HG02623 (cell line): ENCODE measurements around the gene CCNY.
A peak's percentile ranks its signal among the peaks of the same experiment; 100 is the strongest.

Source experiments
- ATAC-seq: cut with Tn5 transposase; IDR thresholded peaks from one replicate; pipeline ENCODE4 v1.9.1; 2021; ENCODE audit warnings: moderate library complexity; ENCODE audit not compliant: unreplicated experiment

CCNY gene

GRCh38 chr10:35331894-35332640, 4.2 kb upstream of the CCNY start:
- no peak for ATAC-seq

- ATAC-seq = no peak
These were observed 2.0 kb upstream of the CCNY start for GRCh38 chr10:35334297-35334696.

- ATAC-seq = peak; percentile 2
These were observed 901 bp upstream of the CCNY start for GRCh38 chr10:35335133-35336083.

- ATAC-seq = peak; percentile 7
These were observed 863 bp downstream of the CCNY start for GRCh38 chr10:35336921-35337823.

- peak; percentile 47 for ATAC-seq
These were observed 3.6 kb downstream of the CCNY start for GRCh38 chr10:35339942-35340341.

- ATAC-seq = no peak
These were observed 4.7 kb downstream of the CCNY start for GRCh38 chr10:35340975-35341374.

- peak; percentile 64 for ATAC-seq
These were observed 5.2 kb downstream of the CCNY start for GRCh38 chr10:35341521-35341920.

GRCh38 chr10:35342183-35342753, 6.0 kb downstream of the CCNY start:
- ATAC-seq = no peak

GRCh38 chr10:35343739-35344138, 7.4 kb downstream of the CCNY start:
- ATAC-seq = no peak

- no peak for ATAC-seq
These were observed 9.1 kb downstream of the CCNY start for GRCh38 chr10:35345383-35345742.

GRCh38 chr10:35346248-35346647, 9.9 kb downstream of the CCNY start:
- ATAC-seq = no peak

- ATAC-seq = no peak
These were observed 10.8 kb downstream of the CCNY start for GRCh38 chr10:35347121-35347562.

- ATAC-seq = no peak
These were observed 11.7 kb downstream of the CCNY start for GRCh38 chr10:35347899-35348608.

GRCh38 chr10:35348609-35349388, 12.5 kb downstream of the CCNY start:
- ATAC-seq = no peak

- ATAC-seq = no peak
These were observed 13.1 kb downstream of the CCNY start for GRCh38 chr10:35349389-35349915.

- ATAC-seq = no peak
These were observed 14.7 kb downstream of the CCNY start for GRCh38 chr10:35351021-35351420.

- no peak for ATAC-seq
These were observed 15.8 kb downstream of the CCNY start for GRCh38 chr10:35352097-35352496.

- ATAC-seq = no peak
These were observed 16.2 kb downstream of the CCNY start for GRCh38 chr10:35352512-35352911.

- no peak for ATAC-seq
These were observed 17.1 kb downstream of the CCNY start for GRCh38 chr10:35353395-35353794.
